Smooth muscle cell (in vitro differentiated cells): Measurements from ENCODE around the gene ATP6V0D1. TPM values are rescaled to one million over a fixed set of nuclear protein-coding genes. Genes with fewer than 3 reads are reported as not detected.

ENCODE experiments used
- DNase-seq: peaks from one replicate; lab custom pipeline; 2025; ENCODE audit not compliant: unreplicated experiment; lab: John Stamatoyannopoulos, UW
- H2AFZ ChIP-seq: fragments of 200-600 bp; sonication (generic); 2 replicates; pipeline ENCODE4 v1.6.0; 2016; ENCODE audit warnings: antibody characterized with exemption, low read depth, mild to moderate bottlenecking
- H3F3A ChIP-seq: fragments of 200-600 bp; sonication (generic); 2 replicates; pipeline ENCODE4 v1.6.0; 2017; ENCODE audit warnings: antibody characterized with exemption, low read depth
- H3K27ac ChIP-seq: fragments of 200-600 bp; sonication (generic); 2 replicates; pipeline ENCODE4 v1.5.1; 2016; ENCODE audit warnings: low read depth, mild to moderate bottlenecking
- H3K27me3 ChIP-seq: fragments of 200-600 bp; sonication (generic); 2 replicates; pipeline ENCODE4 v1.6.1; 2016; ENCODE audit warnings: low read depth, mild to moderate bottlenecking
- H3K36me3 ChIP-seq: fragments of 200-600 bp; sonication (generic); 2 replicates; pipeline ENCODE4 v1.5.1; 2016; ENCODE audit warnings: low read depth
- H3K4me1 ChIP-seq: fragments of 200-600 bp; sonication (generic); 2 replicates; pipeline ENCODE4 v1.5.1; 2016; ENCODE audit warnings: low read depth
- H3K4me2 ChIP-seq: fragments of 200-600 bp; sonication (generic); 2 replicates; pipeline ENCODE4 v1.6.0; 2016; ENCODE audit warnings: mild to moderate bottlenecking
- H3K4me3 ChIP-seq: fragments of 200-600 bp; sonication (generic); 2 replicates; pipeline ENCODE4 v1.5.1; 2016; ENCODE audit warnings: mild to moderate bottlenecking
- H3K79me2 ChIP-seq: fragments of 200-600 bp; sonication (generic); 2 replicates; pipeline ENCODE4 v1.6.0; 2016; ENCODE audit warnings: low read depth, mild to moderate bottlenecking
- H3K9ac ChIP-seq: fragments of 200-600 bp; sonication (generic); 2 replicates; pipeline ENCODE4 v1.6.0; 2016; ENCODE audit warnings: low read depth
- H3K9me3 ChIP-seq: fragments of 200-600 bp; sonication (generic); replicated peaks from 2 replicates; pipeline ENCODE4 v1.5.1; 2016; ENCODE audit warnings: low read depth
- H4K20me1 ChIP-seq: fragments of 200-600 bp; sonication (generic); 2 replicates; pipeline ENCODE4 v1.6.0; 2016; ENCODE audit warnings: low read depth
- CTCF ChIP-seq: fragments of 200-600 bp; sonication (generic); IDR thresholded peaks from 2 replicates; pipeline ENCODE4 v1.5.1; 2017; ENCODE audit warnings: borderline replicate concordance, mild to moderate bottlenecking, antibody characterized with exemption; ENCODE audit not compliant: insufficient read depth, poor library complexity, severe bottlenecking
- WGBS: methylation state at CpG from one replicate; pipeline ENCODE4 v1.1.7; 2016; ENCODE audit warnings: low lambda C conversion rate; 5-methylcytosine and 5-hydroxymethylcytosine counted together
- polyA plus RNA-seq: library from polyadenylated mRNA; unstranded; fragments of >200 nt; fragmentation: Nextera tagmentation; extraction: Ambion mirVana; gene quantifications from 2 replicates; pipeline ENCODE4 v1.2.1, GENCODE V29; 2016
- total RNA-seq: library from RNA; depleted of rRNA; stranded (reverse); fragments of >200 nt; gene quantifications from 2 replicates; pipeline ENCODE4 v1.2.3, GENCODE V29; 2014

ATP6V0D1 gene
- total and polyA plus RNA-seq, 2 experiments from 2014 or later, result 96.8 to 114 TPM

- H3K4me3 ChIP-seq, result peak overlapping the region; percentile 45
- no peak overlapping the region for H2AFZ ChIP-seq
- no peak overlapping the region for H3K27ac ChIP-seq
- 46% methylated on average over 13 of the region's 13 CpGs for WGBS
- DNase-seq, result no peak
- H3K36me3 ChIP-seq, result no peaks in the 10 kb centered on the region
- no peaks in the 10 kb centered on the region for H3F3A ChIP-seq
- H3K4me1 ChIP-seq, result peaks cover 12% of the 10 kb centered on the region
- peaks cover 53% of the 10 kb centered on the region for H3K27me3 ChIP-seq
- peak overlapping the region; percentile 83 for H3K4me2 ChIP-seq
- no peaks in the 10 kb centered on the region for H4K20me1 ChIP-seq
- no peaks in the 10 kb centered on the region for H3K9me3 ChIP-seq
- no peaks in the 10 kb centered on the region for H3K79me2 ChIP-seq
- TF ChIP-seq CTCF, result no peak
- no peak overlapping the region for H3K9ac ChIP-seq
Observed at GRCh38 chr16:67429799-67430503, 51.0 kb downstream of the ATP6V0D1 start.

- Histone ChIP-seq H3K9ac (no peak overlapping the region), H3F3A (no peaks in the 10 kb centered on the region), H3K9me3 (no peaks in the 10 kb centered on the region), H3K27ac (no peak overlapping the region), H2AFZ (no peak overlapping the region), H3K4me3 (no peak overlapping the region), H4K20me1 (no peaks in the 10 kb centered on the region), H3K36me3 (no peaks in the 10 kb centered on the region), H3K27me3 (peaks cover 61% of the 10 kb centered on the region), H3K4me2 (no peak overlapping the region), H3K79me2 (no peaks in the 10 kb centered on the region), H3K4me1 (peaks cover 19% of the 10 kb centered on the region)
- 99% methylated on average over 3 of the region's 3 CpGs for WGBS
- TF ChIP-seq CTCF, result no peak
- no peak for DNase-seq
Observed at GRCh38 chr16:67429053-67429798, 51.7 kb downstream of the ATP6V0D1 start.

GRCh38 chr16:67428146-67428731 is 52.7 kb downstream of the ATP6V0D1 start:
- no peaks in the 10 kb centered on the region for H3F3A ChIP-seq
- H3K27me3 ChIP-seq, result peaks cover 70% of the 10 kb centered on the region
- H2AFZ ChIP-seq, result no peak overlapping the region
- no peaks in the 10 kb centered on the region for H3K36me3 ChIP-seq
- H3K9ac ChIP-seq, result no peak overlapping the region
- peak; percentile 73 for TF ChIP-seq CTCF
- no peak overlapping the region for H3K27ac ChIP-seq
- peaks cover 24% of the 10 kb centered on the region for H3K4me1 ChIP-seq
- no peak overlapping the region for H3K4me2 ChIP-seq
- H3K79me2 ChIP-seq, result no peaks in the 10 kb centered on the region
- 21% methylated on average over 11 of the region's 11 CpGs for WGBS
- no peak overlapping the region for H3K4me3 ChIP-seq
- no peaks in the 10 kb centered on the region for H4K20me1 ChIP-seq
- DNase-seq, result peak; percentile 7
- H3K9me3 ChIP-seq, result no peaks in the 10 kb centered on the region
